GM12878 (cell line): ENCODE results near the gene C3orf20. TPM values are rescaled to one million over a fixed set of nuclear protein-coding genes. Genes with fewer than 3 reads are reported as not detected.

ENCODE experiments used
- ATAC-seq: fragments of 200-7000 bp; cut with Tn5 transposase; 3 replicates; pipeline ENCODE4 v1.9.1; 2020; ENCODE audit warnings: mild to moderate bottlenecking, moderate library complexity
- BruUV-seq: library from RNA; stranded (reverse); fragments of 400-500 nt; replicated peaks from 2 replicates; lab custom pipeline; 2021; lab: Mats Ljungman, UMichigan
- CTCF ChIA-PET: fragments of 300-600 bp; sonication (Branson Sonifier 250); formaldehyde crosslinking; extraction: SDS; loops from one replicate; lab custom pipeline; 2021; ENCODE audit warnings: inconsistent platforms; lab: Yijun Ruan, JAX
- POLR2A ChIA-PET: fragments of 350-600 bp; formaldehyde crosslinking; extraction: SDS; loops from one replicate; lab custom pipeline; 2021; ENCODE audit warnings: inconsistent platforms; lab: Charles Lee
- RAD21 ChIA-PET: fragments of 300-600 bp; sonication (Branson Sonifier 250); formaldehyde crosslinking; loops from one replicate; lab custom pipeline; 2023; ENCODE audit warnings: antibody characterized with exemption; ENCODE audit not compliant: unreplicated experiment; lab: Charles Lee
- SMC1A ChIA-PET: fragments of 300-600 bp; sonication (Branson Sonifier 250); formaldehyde crosslinking; loops from one replicate; lab custom pipeline; 2023; ENCODE audit not compliant: unreplicated experiment, uncharacterized antibody; lab: Charles Lee
- DNase-seq: peaks from one replicate; pipeline ENCODE4 v3.0.0-alpha.2; 2011; ENCODE audit warnings: low read depth, low spot score
- FAIRE-seq: peaks from 3 replicates; lab custom pipeline; 2011; peaks lifted over from hg19 to GRCh38; lab: Jason Lieb, UNC
- H2AFZ ChIP-seq: 2 replicates; pipeline ENCODE4 v1.6.0; 2011; ENCODE audit warnings: low read depth, low read length, control low read depth; ENCODE audit not compliant: control insufficient read depth
- H3K27ac ChIP-seq: 2 replicates; pipeline ENCODE4 v1.5.1; 2011; ENCODE audit warnings: control low read depth; ENCODE audit not compliant: control insufficient read depth, insufficient read depth
- H3K27me3 ChIP-seq, 2 experiments: replicated peaks in 1 of 2; 2 replicates each; pipeline versions ENCODE4 v1.6.0 to v1.6.1; 2011; ENCODE audit warnings: low read length in 1 of 2; ENCODE audit not compliant: control insufficient read depth in 2 of 2, insufficient read depth in 2 of 2
- H3K36me3 ChIP-seq, 2 experiments: 2 replicates each; pipeline ENCODE4 v1.5.1; 2011; ENCODE audit warnings: low read length in 1 of 2; ENCODE audit not compliant: control insufficient read depth in 2 of 2, insufficient read depth in 2 of 2
- H3K4me1 ChIP-seq: 2 replicates; pipeline ENCODE4 v1.6.1; 2011; ENCODE audit warnings: mild to moderate bottlenecking, low read length, moderate library complexity, mixed read lengths; ENCODE audit not compliant: control insufficient read depth, insufficient read depth
- H3K4me2 ChIP-seq: 2 replicates; pipeline ENCODE4 v1.6.0; 2011; ENCODE audit warnings: control low read depth; ENCODE audit not compliant: control insufficient read depth, insufficient read depth
- H3K4me3 ChIP-seq: fragments of 200-600 bp; sonication (generic); 2 replicates; pipeline ENCODE4 v1.5.1; 2016
- H3K79me2 ChIP-seq: 2 replicates; pipeline ENCODE4 v1.6.0; 2011; ENCODE audit warnings: low read length; ENCODE audit not compliant: control insufficient read depth, insufficient read depth
- H3K9ac ChIP-seq: 2 replicates; pipeline ENCODE4 v1.8.0; 2011; ENCODE audit warnings: low read length, control low read depth, mixed read lengths; ENCODE audit not compliant: control insufficient read depth, insufficient read depth
- H3K9me3 ChIP-seq: replicated peaks from 3 replicates; pipeline ENCODE4 v1.5.1; 2011; ENCODE audit warnings: mild to moderate bottlenecking, low read length; ENCODE audit not compliant: control insufficient read depth, insufficient read depth
- H4K20me1 ChIP-seq: 2 replicates; pipeline ENCODE4 v1.6.0; 2011; ENCODE audit not compliant: control insufficient read depth, insufficient read depth
- CBFB ChIP-seq: IDR thresholded peaks from 2 replicates; pipeline ENCODE4 v1.6.1; 2016; ENCODE audit warnings: antibody characterized with exemption, low read depth
- CHD2 ChIP-seq: IDR thresholded peaks from 2 replicates; pipeline ENCODE4 v1.6.1; 2011; ENCODE audit warnings: low read depth, low read length, improper control_type of control experiment, borderline replicate concordance
- E4F1 ChIP-seq: fragments of 450-650 bp; IDR thresholded peaks from 2 replicates; pipeline ENCODE4 v1.6.1; 2018; ENCODE audit warnings: borderline replicate concordance, mild to moderate bottlenecking; ENCODE audit not compliant: partially characterized antibody
- ESRRA ChIP-seq: IDR thresholded peaks from 2 replicates; pipeline ENCODE4 v1.6.1; 2012; ENCODE audit warnings: mild to moderate bottlenecking, low read length, improper control_type of control experiment
- FOXK2 ChIP-seq: fragments of 450-650 bp; IDR thresholded peaks from 2 replicates; pipeline ENCODE4 v1.6.1; 2017; ENCODE audit warnings: mild to moderate bottlenecking, moderate library complexity
- JUND ChIP-seq: IDR thresholded peaks from 2 replicates; pipeline ENCODE4 v1.6.1; 2012; ENCODE audit warnings: low read depth, mild to moderate bottlenecking, low read length, improper control_type of control experiment, moderate library complexity
- NFXL1 ChIP-seq: fragments of 450-650 bp; IDR thresholded peaks from 2 replicates; pipeline ENCODE4 v1.6.1; 2017; ENCODE audit warnings: antibody characterized with exemption, mild to moderate bottlenecking, borderline replicate concordance
- POLR2AphosphoS5 ChIP-seq: IDR thresholded peaks from 2 replicates; pipeline ENCODE4 v1.6.1; 2011; ENCODE audit warnings: mild to moderate bottlenecking, low read length, inconsistent platforms
- TCF7 ChIP-seq: IDR thresholded peaks from 2 replicates; pipeline ENCODE4 v1.6.1; 2014; ENCODE audit warnings: antibody characterized with exemption, borderline replicate concordance
- WGBS: methylation state at CpG from one replicate; pipeline ENCODE4 v1.1.6; 2016; ENCODE audit warnings: low lambda C conversion rate; ENCODE audit not compliant: insufficient replicate concordance, insufficient coverage; ENCODE audit errors: missing lambda C conversion rate; 5-methylcytosine and 5-hydroxymethylcytosine counted together
- in situ Hi-C: fragments of 300-500 bp; cut with MboI; formaldehyde crosslinking; loops from 9 replicates; pipeline ENCODE4 v1.14.3; 2018; ENCODE audit warnings: mixed read lengths
- intact Hi-C: fragments of 100-400 bp; cut with micrococcal nuclease; formaldehyde crosslinking; loops from one replicate; pipeline ENCODE4 v1.14.2; 2022; ENCODE audit not compliant: unreplicated experiment
- polyA plus RNA-seq, 11 experiments: library from polyadenylated mRNA; depleted of rRNA in 4 of 11; unstranded in 6 of 11; stranded (reverse) in 5 of 11; fragments of >200 nt; fragmentation: Nextera tagmentation in 4 of 11; fragmentation: Illumina TruSeq in 1 of 11; extraction: Ambion mirVana in 4 of 11; extraction: Trizol in 1 of 11; gene quantifications; 1 replicate in 1 of 11; 2 replicates in 10 of 11; pipeline versions ENCODE4 v1.2.1 to v1.2.3, GENCODE V29; 2011 to 2016; ENCODE audit warnings: inconsistent platforms in 2 of 11, missing spikeins in 2 of 11, low read depth in 1 of 11
- total RNA-seq, 4 experiments: library from RNA; depleted of rRNA in 3 of 4; stranded (reverse); fragments of >200 nt in 3 of 4; fragmentation: Illumina TruSeq in 1 of 4; extraction: Trizol in 1 of 4; gene quantifications; 2 replicates each; pipeline versions ENCODE4 v1.2.1 to v1.2.3, GENCODE V29; 2013 to 2021
- TF ChIP-seq, protein P1 (sequence below): fragments of 150-350 bp; IDR thresholded peaks from 2 replicates; pipeline ENCODE4 v1.6.1; 2016; ENCODE audit warnings: low read depth, low read length
- TF ChIP-seq, protein P2 (sequence below): fragments of 450-650 bp; IDR thresholded peaks from 2 replicates; pipeline ENCODE4 v1.6.1; 2016; ENCODE audit warnings: mild to moderate bottlenecking, moderate library complexity, borderline replicate concordance
- TF ChIP-seq, protein P3 (sequence below): fragments of 150-350 bp; IDR thresholded peaks from 2 replicates; pipeline ENCODE4 v1.6.1; 2014; ENCODE audit warnings: mild to moderate bottlenecking, low read depth, low read length

The C3orf20 gene
- total and polyA plus RNA-seq, 10 of the 15 experiments (the other 5 are each of a cell fraction or from before 2014, with no cell fraction given), result 0.05 to 2.9 (median 1.0) TPM

GRCh38 chr3:14810070-14810791 is 135.3 kb downstream of the C3orf20 start:
- no peak overlapping the region for H3K27ac ChIP-seq
- no peaks in the 10 kb centered on the region for H3K79me2 ChIP-seq
- RAD21 ChIA-PET, result no interaction called here
- no peak overlapping the region for H3K4me2 ChIP-seq
- no peaks in the 10 kb centered on the region for H3K9me3 ChIP-seq
- peaks cover 14 to 21% of the 10 kb centered on the region in 2 experiments for H3K27me3 ChIP-seq
- H3K4me3 ChIP-seq, result no peak overlapping the region
- H3K9ac ChIP-seq, result no peak overlapping the region
- H3K4me1 ChIP-seq, result no peaks in the 10 kb centered on the region
- no peak for ATAC-seq
- H3K36me3 ChIP-seq, result no peaks in the 10 kb centered on the region
- BruUV-seq, result no TSS peak
- H2AFZ ChIP-seq, result no peak overlapping the region
- DNase-seq, result no peak
- POLR2A ChIA-PET, result no interaction called here
- CTCF ChIA-PET, result no interaction called here
- in situ Hi-C loops (no loop called here), intact Hi-C loops (no loop called here)
- FAIRE-seq, result no peak
- WGBS, result 26% methylated on average over 32 of the region's 85 CpGs
- SMC1A ChIA-PET, result no interaction called here
- H4K20me1 ChIP-seq, result no peaks in the 10 kb centered on the region
- TF ChIP-seq, protein P1, sequence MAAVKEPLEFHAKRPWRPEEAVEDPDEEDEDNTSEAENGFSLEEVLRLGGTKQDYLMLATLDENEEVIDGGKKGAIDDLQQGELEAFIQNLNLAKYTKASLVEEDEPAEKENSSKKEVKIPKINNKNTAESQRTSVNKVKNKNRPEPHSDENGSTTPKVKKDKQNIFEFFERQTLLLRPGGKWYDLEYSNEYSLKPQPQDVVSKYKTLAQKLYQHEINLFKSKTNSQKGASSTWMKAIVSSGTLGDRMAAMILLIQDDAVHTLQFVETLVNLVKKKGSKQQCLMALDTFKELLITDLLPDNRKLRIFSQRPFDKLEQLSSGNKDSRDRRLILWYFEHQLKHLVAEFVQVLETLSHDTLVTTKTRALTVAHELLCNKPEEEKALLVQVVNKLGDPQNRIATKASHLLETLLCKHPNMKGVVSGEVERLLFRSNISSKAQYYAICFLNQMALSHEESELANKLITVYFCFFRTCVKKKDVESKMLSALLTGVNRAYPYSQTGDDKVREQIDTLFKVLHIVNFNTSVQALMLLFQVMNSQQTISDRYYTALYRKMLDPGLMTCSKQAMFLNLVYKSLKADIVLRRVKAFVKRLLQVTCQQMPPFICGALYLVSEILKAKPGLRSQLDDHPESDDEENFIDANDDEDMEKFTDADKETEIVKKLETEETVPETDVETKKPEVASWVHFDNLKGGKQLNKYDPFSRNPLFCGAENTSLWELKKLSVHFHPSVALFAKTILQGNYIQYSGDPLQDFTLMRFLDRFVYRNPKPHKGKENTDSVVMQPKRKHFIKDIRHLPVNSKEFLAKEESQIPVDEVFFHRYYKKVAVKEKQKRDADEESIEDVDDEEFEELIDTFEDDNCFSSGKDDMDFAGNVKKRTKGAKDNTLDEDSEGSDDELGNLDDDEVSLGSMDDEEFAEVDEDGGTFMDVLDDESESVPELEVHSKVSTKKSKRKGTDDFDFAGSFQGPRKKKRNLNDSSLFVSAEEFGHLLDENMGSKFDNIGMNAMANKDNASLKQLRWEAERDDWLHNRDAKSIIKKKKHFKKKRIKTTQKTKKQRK, result no peak
- TF ChIP-seq, protein P2, sequence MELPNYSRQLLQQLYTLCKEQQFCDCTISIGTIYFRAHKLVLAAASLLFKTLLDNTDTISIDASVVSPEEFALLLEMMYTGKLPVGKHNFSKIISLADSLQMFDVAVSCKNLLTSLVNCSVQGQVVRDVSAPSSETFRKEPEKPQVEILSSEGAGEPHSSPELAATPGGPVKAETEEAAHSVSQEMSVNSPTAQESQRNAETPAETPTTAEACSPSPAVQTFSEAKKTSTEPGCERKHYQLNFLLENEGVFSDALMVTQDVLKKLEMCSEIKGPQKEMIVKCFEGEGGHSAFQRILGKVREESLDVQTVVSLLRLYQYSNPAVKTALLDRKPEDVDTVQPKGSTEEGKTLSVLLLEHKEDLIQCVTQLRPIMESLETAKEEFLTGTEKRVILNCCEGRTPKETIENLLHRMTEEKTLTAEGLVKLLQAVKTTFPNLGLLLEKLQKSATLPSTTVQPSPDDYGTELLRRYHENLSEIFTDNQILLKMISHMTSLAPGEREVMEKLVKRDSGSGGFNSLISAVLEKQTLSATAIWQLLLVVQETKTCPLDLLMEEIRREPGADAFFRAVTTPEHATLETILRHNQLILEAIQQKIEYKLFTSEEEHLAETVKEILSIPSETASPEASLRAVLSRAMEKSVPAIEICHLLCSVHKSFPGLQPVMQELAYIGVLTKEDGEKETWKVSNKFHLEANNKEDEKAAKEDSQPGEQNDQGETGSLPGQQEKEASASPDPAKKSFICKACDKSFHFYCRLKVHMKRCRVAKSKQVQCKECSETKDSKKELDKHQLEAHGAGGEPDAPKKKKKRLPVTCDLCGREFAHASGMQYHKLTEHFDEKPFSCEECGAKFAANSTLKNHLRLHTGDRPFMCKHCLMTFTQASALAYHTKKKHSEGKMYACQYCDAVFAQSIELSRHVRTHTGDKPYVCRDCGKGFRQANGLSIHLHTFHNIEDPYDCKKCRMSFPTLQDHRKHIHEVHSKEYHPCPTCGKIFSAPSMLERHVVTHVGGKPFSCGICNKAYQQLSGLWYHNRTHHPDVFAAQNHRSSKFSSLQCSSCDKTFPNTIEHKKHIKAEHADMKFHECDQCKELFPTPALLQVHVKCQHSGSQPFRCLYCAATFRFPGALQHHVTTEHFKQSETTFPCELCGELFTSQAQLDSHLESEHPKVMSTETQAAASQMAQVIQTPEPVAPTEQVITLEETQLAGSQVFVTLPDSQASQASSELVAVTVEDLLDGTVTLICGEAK, result no peak
- TF ChIP-seq NFXL1, result no peak
- no peak for TF ChIP-seq E4F1
- TF ChIP-seq, protein P3, sequence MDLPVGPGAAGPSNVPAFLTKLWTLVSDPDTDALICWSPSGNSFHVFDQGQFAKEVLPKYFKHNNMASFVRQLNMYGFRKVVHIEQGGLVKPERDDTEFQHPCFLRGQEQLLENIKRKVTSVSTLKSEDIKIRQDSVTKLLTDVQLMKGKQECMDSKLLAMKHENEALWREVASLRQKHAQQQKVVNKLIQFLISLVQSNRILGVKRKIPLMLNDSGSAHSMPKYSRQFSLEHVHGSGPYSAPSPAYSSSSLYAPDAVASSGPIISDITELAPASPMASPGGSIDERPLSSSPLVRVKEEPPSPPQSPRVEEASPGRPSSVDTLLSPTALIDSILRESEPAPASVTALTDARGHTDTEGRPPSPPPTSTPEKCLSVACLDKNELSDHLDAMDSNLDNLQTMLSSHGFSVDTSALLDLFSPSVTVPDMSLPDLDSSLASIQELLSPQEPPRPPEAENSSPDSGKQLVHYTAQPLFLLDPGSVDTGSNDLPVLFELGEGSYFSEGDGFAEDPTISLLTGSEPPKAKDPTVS, result no peak
- TF ChIP-seq ESRRA, result no peak
- no peak for TF ChIP-seq TCF7
- TF ChIP-seq CBFB, result no peak
- TF ChIP-seq CHD2, result no peak
- TF ChIP-seq FOXK2, result no peak
- no peak for TF ChIP-seq JUND
- no peak for TF ChIP-seq POLR2AphosphoS5
